Measurements from ENCODE around the gene QSOX2.

DNA sequence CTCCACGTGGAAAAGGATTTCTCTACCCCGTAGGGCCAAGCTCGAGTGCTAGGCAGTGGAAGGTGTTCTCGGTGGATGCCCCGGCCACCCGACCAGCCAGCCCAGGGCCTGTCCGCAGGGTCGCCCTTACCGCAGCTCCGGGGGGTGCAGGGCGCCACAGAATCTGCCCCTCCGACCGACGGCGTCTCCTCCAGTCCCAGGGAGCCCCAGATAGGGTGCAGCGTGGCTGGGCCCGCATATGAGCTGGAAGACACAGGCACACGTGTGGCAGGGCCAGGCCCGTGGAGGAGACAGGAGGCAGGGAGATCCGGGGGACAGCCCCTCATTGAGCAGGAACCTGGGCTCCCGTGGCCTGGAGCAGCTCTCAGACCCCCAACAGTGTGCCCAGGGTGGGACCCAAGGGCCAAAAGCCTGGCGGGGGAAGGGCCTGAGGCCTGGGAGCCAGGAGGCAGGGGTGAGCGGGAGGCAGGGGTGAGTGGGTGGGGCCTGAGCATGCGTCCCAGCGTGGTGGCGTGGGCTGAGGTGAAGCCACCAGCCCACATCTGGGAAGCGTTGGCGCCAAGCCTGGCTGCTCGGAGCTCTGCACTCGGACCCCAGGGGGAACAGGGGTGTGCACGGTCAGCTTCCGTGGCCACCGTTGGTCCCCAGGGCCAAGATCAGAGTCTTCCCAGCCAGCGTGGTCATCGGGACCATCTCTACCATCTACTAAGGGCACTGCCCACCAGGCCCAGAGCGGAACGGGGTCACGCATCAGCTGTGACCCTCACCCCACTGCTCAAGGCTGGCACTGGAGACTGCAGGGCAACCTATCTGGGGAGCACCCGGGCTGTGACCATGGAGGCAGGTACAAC, 36.0 kb upstream of the QSOX2 start:
- TF ChIP-seq, protein P1, sequence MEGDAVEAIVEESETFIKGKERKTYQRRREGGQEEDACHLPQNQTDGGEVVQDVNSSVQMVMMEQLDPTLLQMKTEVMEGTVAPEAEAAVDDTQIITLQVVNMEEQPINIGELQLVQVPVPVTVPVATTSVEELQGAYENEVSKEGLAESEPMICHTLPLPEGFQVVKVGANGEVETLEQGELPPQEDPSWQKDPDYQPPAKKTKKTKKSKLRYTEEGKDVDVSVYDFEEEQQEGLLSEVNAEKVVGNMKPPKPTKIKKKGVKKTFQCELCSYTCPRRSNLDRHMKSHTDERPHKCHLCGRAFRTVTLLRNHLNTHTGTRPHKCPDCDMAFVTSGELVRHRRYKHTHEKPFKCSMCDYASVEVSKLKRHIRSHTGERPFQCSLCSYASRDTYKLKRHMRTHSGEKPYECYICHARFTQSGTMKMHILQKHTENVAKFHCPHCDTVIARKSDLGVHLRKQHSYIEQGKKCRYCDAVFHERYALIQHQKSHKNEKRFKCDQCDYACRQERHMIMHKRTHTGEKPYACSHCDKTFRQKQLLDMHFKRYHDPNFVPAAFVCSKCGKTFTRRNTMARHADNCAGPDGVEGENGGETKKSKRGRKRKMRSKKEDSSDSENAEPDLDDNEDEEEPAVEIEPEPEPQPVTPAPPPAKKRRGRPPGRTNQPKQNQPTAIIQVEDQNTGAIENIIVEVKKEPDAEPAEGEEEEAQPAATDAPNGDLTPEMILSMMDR (IDR thresholded peaks at IDR 0.05), result no peak
- TF ChIP-seq, protein P2, sequence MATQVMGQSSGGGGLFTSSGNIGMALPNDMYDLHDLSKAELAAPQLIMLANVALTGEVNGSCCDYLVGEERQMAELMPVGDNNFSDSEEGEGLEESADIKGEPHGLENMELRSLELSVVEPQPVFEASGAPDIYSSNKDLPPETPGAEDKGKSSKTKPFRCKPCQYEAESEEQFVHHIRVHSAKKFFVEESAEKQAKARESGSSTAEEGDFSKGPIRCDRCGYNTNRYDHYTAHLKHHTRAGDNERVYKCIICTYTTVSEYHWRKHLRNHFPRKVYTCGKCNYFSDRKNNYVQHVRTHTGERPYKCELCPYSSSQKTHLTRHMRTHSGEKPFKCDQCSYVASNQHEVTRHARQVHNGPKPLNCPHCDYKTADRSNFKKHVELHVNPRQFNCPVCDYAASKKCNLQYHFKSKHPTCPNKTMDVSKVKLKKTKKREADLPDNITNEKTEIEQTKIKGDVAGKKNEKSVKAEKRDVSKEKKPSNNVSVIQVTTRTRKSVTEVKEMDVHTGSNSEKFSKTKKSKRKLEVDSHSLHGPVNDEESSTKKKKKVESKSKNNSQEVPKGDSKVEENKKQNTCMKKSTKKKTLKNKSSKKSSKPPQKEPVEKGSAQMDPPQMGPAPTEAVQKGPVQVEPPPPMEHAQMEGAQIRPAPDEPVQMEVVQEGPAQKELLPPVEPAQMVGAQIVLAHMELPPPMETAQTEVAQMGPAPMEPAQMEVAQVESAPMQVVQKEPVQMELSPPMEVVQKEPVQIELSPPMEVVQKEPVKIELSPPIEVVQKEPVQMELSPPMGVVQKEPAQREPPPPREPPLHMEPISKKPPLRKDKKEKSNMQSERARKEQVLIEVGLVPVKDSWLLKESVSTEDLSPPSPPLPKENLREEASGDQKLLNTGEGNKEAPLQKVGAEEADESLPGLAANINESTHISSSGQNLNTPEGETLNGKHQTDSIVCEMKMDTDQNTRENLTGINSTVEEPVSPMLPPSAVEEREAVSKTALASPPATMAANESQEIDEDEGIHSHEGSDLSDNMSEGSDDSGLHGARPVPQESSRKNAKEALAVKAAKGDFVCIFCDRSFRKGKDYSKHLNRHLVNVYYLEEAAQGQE (IDR thresholded peaks at IDR 0.05; ENCODE audit: insufficient read depth in 1 of 2, low read depth in 2 of 2, low read length in 1 of 2), result no peak
- TF ChIP-seq SIN3A (IDR thresholded peaks at IDR 0.05; ENCODE audit: borderline replicate concordance, insufficient read depth, low read depth, low read length), result no peak

All from Panc1 (cell line).